Measurements from ENCODE around the gene RBL1. TPM values are rescaled to one million over a fixed set of nuclear protein-coding genes. Genes with fewer than 3 reads are reported as not detected.
"Not testable (repeated sequence)": the region's sequence is repeated elsewhere in the genome, so short reads cannot be mapped to it uniquely, and the experiment has no call there.

Gene RBL1
- total RNA-seq, 1 experiment from 2014 or later = 14.7 TPM

GRCh38 chr20:36992802-36993334 lies 102.9 kb downstream of the RBL1 start:
- DNase-seq (ENCODE audit: low spot score) = no peak

DNA sequence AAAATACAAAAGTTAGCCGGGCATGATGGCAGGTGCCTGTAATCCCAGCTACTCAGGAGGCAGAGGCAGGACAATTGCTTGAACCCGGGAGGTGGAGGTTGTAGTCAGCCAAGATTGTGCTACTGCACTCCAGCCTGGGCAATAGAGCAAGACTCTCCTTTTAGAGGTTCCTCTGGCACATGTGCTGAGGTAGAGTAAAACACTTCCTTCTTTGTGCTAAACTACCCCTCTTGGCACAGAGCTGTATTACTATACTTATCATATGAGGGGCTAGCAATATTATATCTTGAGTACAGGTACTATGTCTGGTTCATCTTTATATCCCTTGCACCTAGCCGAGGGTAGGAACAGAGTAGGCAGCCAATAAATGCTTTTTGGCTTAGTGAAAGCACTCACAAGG lies 104.1 kb downstream of the RBL1 start:
- DNase-seq (ENCODE audit: low spot score) = no peak

DNA sequence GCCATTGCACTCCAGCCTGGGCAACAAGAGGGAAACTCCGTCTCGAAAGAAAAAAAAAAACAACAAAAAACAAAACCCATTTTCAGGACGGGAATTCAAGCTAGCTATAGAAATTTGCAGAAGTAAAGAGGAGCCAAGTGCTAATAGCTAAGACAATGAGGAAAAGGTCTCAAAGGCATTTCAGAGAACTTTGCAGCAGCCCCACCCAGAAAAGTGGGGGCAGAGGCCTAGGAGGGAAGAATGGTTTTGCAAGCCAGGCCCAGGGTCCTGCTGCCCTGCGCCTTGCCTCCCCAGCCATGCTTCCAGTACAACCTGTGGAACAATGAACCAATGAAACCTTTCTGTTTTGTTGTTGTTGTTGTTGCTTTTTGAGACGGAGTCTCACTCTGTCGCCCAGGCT lies 106.0 kb downstream of the RBL1 start:
- no peak for DNase-seq (ENCODE audit: low spot score)

- peak; percentile 49 for DNase-seq (ENCODE audit: low spot score)
These were observed 107.3 kb downstream of the RBL1 start for GRCh38 chr20:36988494-36988966.

DNA sequence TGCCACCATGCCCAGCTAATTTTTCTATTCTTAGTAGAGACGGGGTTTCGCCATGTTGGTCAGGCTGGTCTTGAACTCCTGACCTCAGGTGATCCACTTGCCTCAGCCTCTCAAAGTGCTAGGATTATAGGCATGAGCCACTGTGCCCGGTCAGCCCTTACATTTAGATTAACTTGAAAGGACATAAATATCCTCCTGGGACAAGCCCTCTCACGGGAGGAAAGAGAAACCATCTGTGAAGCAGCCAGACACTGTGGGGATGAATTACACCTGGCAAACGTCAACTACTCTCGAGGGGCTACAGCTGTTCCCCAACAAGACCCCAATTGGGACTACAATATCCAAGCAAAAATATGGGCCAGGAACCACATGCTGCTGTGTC lies 111.5 kb downstream of the RBL1 start:
- DNase-seq (ENCODE audit: low spot score) = no peak

DNA sequence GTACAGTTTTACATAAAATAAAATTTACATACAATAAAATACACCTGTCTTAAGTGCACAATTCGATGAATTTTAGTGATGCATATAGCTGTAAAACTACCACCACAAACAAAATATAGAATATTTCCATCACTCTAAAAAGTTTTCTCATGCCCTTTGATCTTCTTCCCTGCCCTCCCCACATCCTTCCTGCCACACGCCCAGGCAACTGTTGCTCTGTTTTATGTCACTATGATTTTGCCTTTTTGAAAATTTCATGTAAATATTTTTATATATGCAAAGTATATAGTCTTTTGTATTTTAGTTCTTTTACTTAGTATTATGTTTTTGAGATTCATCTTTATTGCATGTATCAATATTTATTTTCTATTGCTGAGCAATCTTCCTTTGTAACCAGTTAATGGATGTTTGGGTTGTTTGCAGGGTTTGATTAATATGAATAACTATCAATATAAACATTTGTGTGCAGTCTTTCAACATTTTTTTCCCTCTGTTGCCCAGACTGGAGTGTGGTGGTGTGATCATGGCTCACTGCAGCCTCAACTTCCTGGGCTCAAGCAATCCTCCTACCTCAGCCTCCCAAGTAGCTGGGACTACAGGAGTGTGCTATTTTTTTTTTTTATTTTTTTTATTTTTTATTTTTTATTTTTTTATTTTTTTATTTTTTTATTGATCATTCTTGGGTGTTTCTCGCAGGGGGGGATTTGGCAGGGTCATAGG lies 120.5 kb downstream of the RBL1 start:
- no peak for DNase-seq (ENCODE audit: low spot score)

- DNase-seq (ENCODE audit: low spot score) = no peak
These were observed 121.1 kb downstream of the RBL1 start for GRCh38 chr20:36974660-36975059.

DNA sequence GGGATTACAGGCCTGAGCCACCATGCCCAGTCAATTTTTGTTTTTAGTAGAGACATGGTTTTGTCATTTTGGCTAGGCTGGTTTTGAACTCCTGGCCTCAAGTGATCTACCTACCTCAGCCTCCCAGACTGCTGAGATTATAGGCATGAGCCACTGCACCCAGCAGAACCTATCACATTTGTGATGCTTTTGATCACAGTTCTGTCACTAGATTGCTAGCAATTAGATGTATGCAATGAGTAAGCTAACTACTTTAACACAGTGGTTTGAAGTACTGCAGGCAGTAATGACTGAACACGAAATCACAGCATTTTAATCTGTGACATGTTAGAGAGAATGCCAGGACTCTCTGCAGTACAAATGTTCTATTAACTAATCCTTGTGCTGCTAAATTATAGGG lies 124.7 kb downstream of the RBL1 start:
- DNase-seq (ENCODE audit: low spot score) = no peak

DNA sequence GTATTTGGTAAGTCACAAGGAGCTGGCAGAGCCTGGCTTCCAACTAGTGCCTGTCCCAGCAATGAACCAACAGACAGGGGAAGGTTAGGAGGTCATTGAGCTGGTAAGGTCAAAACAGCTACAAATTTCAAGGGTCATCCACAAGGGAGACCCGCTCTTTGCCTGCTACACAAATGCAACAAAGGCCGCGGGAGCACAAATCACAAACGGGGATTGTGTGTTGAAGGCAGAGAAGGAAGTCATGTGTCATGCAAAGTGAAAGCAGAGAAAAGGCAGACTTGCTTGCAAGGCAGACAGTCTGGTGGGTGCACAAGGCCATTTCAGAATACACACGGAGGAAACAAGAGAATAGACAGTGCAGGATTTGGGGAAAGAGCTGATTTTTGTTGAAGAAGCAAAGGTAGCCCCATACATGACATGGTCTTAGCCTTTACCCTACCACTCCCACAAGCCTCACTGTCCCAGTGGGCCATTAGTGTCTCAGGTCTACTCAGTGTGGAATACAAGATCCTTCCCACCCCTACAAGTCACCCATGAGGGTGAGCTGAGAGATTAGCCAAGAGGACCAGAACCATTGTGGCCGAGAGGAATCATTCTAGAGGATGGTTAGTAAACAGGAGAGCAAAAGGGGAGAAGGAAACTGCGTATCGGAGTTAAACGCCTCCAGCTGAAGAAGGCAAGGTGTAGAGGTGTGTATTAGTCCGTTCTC lies 126.2 kb downstream of the RBL1 start:
- no peak for DNase-seq (ENCODE audit: low spot score)

- DNase-seq (ENCODE audit: low spot score) = no peak
These were observed 126.7 kb downstream of the RBL1 start for GRCh38 chr20:36969051-36969450.

- DNase-seq (ENCODE audit: low spot score) = no peak
These were observed 128.2 kb downstream of the RBL1 start for GRCh38 chr20:36967636-36968035.

DNA sequence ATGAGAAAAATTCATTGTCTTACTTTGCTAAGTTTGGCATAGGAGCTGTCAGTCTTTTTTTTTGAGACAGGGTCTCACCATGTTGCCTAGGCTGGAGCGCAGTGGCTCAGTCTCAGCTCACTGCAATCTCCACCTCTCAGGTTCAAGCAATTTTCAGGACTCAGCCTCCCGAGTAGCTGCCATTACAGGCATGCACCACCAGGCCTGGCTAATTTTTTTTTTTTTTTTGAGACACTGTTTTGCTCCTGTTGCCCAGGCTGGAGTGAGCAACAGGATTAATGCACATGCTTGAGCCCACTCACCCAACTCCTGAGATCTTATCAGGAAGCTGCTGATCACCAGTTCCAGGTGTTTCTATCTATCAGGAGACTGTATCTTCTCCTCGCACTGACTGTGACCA lies 128.8 kb downstream of the RBL1 start:
- DNase-seq (ENCODE audit: low spot score) = not testable (repeated sequence)

DNA sequence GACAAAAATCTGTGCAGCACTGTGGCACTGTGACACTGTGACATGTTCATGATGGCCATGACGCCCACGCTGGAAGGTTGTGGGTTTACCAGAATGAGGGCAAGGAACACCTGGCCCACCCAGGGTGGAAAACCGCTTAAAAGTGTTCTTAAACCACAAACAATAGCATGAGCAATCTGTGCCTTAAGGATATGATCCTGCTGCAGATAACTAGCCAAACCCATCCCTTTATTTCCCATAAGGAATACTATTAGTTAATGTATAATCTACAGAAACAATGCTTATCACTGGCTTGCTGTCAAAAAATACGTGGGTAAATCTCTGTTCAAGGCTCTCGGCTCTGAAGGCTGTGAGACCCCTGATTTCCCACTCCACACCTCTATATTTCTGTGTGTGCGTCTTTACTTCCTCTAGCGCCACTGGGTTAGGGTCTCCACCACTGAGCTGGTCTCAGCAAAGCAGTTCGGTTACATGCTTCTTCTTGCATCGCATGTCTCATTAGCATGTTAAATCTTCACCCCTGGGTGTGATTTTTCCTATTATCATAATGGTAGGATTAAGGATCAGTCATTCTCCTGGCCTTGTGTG lies 133.3 kb downstream of the RBL1 start:
- DNase-seq (ENCODE audit: low spot score) = not testable (repeated sequence)

GRCh38 chr20:36959242-36959641 lies 136.6 kb downstream of the RBL1 start:
- DNase-seq (ENCODE audit: low spot score) = no peak

GRCh38 chr20:36957875-36958667 lies 137.7 kb downstream of the RBL1 start:
- DNase-seq (ENCODE audit: low spot score) = no peak

GRCh38 chr20:36956674-36957073 lies 139.1 kb downstream of the RBL1 start:
- DNase-seq (ENCODE audit: low spot score) = no peak

GRCh38 chr20:36956016-36956415 lies 139.8 kb downstream of the RBL1 start:
- DNase-seq (ENCODE audit: low spot score) = no peak

DNA sequence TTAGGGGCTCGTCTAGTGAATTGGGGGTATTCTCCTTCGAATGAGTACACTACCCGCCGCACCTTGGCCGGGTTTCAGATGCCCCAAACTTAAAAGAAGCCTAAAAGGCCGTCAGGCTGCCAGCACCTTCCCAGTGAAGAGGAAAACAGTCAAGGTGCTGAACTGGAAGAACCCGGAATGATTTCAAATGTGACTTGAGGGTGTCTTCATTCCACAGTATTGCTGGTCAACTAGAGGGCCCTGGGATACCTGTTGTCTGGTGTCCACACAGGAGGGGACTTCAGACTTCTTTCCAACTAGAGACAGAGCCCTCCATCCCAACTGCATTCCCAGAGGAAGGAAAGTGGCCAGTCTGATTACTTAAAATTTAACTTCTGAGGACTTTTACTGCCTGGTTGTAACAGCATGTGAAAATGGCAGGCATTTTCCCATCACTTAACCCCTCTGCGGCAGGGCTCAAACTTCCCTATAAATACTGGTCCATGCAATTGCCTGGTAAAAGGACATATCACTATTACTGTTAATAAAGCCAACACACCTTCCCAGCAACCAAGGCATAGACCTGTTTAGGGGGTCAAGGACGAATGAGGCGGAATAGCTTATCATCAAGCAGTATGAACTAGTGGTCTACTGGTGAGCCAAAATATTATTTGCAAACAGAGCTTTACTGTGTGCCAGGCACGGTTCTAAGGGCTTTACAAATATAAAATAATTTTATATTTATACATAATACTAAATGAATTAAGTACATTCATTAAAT lies 143.6 kb downstream of the RBL1 start:
- DNase-seq (ENCODE audit: low spot score) = no peak

DNA sequence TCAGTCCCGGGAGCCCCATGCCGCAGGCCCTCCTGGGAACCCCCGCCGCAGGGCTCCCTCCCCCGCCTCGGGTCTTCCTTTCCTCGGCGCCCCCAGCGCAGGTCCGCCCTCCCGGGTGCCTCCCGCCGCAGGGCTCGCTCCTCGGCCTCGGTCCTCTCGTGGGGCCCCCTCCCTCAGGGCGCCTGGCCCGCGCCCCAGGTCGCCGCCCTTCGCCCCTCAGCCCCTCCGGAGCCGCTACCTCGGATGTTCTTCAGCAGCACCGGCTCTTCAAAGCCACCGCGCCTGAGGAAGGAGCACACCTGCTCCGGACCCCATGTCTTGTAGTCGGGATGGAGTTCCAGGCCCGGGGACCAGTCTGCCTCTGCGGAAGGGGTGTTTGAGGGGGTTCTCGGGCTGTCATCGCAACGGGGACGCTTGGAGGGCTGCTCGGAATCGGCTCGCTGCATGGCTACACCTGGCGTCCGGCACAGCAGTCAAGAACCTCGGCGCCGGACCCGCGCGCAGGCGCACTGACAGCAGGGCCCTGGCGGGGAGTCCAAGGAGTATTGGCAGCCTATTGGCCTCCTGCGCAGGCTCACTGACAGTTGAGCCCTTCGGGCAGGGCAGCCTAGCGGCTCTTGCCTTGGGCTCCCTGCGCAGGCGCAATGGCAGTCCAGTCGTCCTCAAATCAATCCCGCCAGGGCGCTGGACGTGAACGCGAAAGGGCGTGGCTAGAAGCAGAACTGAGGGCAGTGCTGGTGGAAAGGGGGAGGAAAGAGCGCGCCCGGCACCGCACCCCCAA lies 144.4 kb downstream of the RBL1 start, which contains the start of gene SAMHD1:
Gene SAMHD1 (minus strand): TSS at position 511 of the 781 bp plus-strand sequence. CDS start 65 bp downstream, at position 446.
- peak; percentile 99 for DNase-seq (ENCODE audit: low spot score)
